ENCODE data around the gene KRT75. TPM values are rescaled to one million over a fixed set of nuclear protein-coding genes. Genes with fewer than 3 reads are reported as not detected.
"Not testable (repeated sequence)": the region's sequence is repeated elsewhere in the genome, so short reads cannot be mapped to it uniquely, and the experiment has no call there.

The KRT75 gene
- total RNA-seq, 1 experiment from 2014 or later, result not detected

GRCh38 chr12:52458861-52459260 lies 24.7 kb upstream of the KRT75 start:
- no peaks in the 10 kb centered on the region for H3K4me1 ChIP-seq (ENCODE audit: low read length)
- H2AFZ ChIP-seq (ENCODE audit: low read length), result no peak overlapping the region
- H3K9me2 ChIP-seq (replicated peaks; ENCODE audit: insufficient read depth, low read length), result no peaks in the 10 kb centered on the region
- no peak for DNase-seq
- H3K36me3 ChIP-seq (ENCODE audit: insufficient read depth, low read length), result no peaks in the 10 kb centered on the region
- H3K27ac ChIP-seq (ENCODE audit: low read length), result no peak overlapping the region
- no peaks in the 10 kb centered on the region for H4K20me1 ChIP-seq (ENCODE audit: insufficient read depth, low read depth, low read length)
- no peak overlapping the region for H3K9ac ChIP-seq (ENCODE audit: low read length)
- no peak overlapping the region for H3K4me2 ChIP-seq (ENCODE audit: low read depth, low read length, poor library complexity, severe bottlenecking)
- H3K4me3 ChIP-seq (ENCODE audit: low read length), result no peak overlapping the region
- no peaks in the 10 kb centered on the region for H3K27me3 ChIP-seq (ENCODE audit: low read length)
- no peaks in the 10 kb centered on the region for H3K9me3 ChIP-seq (ENCODE audit: low read length)
- H3K79me2 ChIP-seq (ENCODE audit: low read length), result no peaks in the 10 kb centered on the region

DNA sequence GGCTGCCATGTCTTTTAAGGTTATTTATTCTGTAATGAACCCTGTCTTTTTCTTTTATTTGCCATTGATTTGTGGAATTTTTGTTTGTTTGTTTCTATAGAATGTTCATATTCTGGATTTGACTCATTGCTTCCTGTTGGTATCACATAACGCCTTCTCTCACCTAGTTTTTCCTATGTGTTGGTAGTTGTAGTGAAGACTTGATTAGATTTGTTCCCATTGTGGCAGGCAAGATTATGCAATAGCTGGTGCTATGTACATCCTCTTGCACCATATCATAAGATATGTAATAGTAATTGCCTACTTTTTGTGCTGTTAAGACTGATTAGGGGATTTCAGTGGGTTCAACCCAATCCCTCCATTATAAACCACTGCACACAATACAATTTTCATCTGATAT lies 21.6 kb upstream of the KRT75 start:
- no peak for DNase-seq
- no peak overlapping the region for H3K9ac ChIP-seq (ENCODE audit: low read length)
- no peaks in the 10 kb centered on the region for H3K27me3 ChIP-seq (ENCODE audit: low read length)
- H3K4me2 ChIP-seq (ENCODE audit: low read depth, low read length, poor library complexity, severe bottlenecking), result no peak overlapping the region
- no peaks in the 10 kb centered on the region for H4K20me1 ChIP-seq (ENCODE audit: insufficient read depth, low read depth, low read length)
- no peaks in the 10 kb centered on the region for H3K79me2 ChIP-seq (ENCODE audit: low read length)
- H3K9me2 ChIP-seq (replicated peaks; ENCODE audit: insufficient read depth, low read length), result no peaks in the 10 kb centered on the region
- H3K4me3 ChIP-seq (ENCODE audit: low read length), result no peak overlapping the region
- no peaks in the 10 kb centered on the region for H3K4me1 ChIP-seq (ENCODE audit: low read length)
- no peak overlapping the region for H2AFZ ChIP-seq (ENCODE audit: low read length)
- no peaks in the 10 kb centered on the region for H3K36me3 ChIP-seq (ENCODE audit: insufficient read depth, low read length)
- H3K9me3 ChIP-seq (ENCODE audit: low read length), result no peaks in the 10 kb centered on the region
- no peak overlapping the region for H3K27ac ChIP-seq (ENCODE audit: low read length)

DNA sequence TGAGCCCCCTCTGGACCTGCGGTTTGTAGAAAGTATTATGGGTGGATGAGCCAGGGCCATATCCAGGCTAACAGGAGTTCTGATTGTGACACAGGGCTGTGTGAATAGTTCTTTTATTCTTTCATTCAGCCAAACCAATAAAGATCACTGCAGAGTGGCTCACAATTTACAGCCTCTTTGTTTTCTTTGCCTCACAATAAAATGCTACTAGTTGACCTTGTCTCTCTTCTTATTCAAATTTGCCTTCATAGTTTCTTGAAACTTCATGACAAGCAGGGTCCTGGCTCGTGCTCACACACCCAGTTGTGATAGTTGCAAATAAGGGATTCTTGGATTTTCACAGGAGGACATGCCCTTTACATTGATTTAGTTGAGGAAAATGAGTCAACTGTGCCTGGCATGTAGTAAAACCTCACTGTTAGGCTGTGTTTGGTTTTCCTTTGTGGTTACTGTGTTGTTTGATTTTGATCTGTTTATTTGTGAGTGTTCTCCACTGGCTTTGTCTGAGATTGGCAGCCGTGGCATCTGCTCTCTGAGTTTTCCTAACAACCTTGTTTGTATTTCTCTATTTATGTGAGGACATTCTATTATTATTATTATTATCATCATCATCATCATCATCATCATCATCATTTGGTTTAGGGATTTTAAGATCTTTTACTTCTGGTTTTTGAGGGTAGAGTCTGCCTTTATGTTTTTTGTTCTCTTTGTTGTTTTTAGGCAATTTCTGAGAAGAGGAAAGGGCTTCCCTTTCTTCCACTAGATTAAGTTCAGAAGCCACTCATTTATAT lies 20.4 kb upstream of the KRT75 start:
- no peaks in the 10 kb centered on the region for H3K27me3 ChIP-seq (ENCODE audit: low read length)
- no peak for DNase-seq
- no peak overlapping the region for H3K4me3 ChIP-seq (ENCODE audit: low read length)
- no peaks in the 10 kb centered on the region for H3K4me1 ChIP-seq (ENCODE audit: low read length)
- H4K20me1 ChIP-seq (ENCODE audit: insufficient read depth, low read depth, low read length), result no peaks in the 10 kb centered on the region
- H3K79me2 ChIP-seq (ENCODE audit: low read length), result no peaks in the 10 kb centered on the region
- no peaks in the 10 kb centered on the region for H3K36me3 ChIP-seq (ENCODE audit: insufficient read depth, low read length)
- no peaks in the 10 kb centered on the region for H3K9me2 ChIP-seq (replicated peaks; ENCODE audit: insufficient read depth, low read length)
- no peak overlapping the region for H3K4me2 ChIP-seq (ENCODE audit: low read depth, low read length, poor library complexity, severe bottlenecking)
- H2AFZ ChIP-seq (ENCODE audit: low read length), result no peak overlapping the region
- H3K27ac ChIP-seq (ENCODE audit: low read length), result no peak overlapping the region
- no peaks in the 10 kb centered on the region for H3K9me3 ChIP-seq (ENCODE audit: low read length)
- H3K9ac ChIP-seq (ENCODE audit: low read length), result no peak overlapping the region

DNA sequence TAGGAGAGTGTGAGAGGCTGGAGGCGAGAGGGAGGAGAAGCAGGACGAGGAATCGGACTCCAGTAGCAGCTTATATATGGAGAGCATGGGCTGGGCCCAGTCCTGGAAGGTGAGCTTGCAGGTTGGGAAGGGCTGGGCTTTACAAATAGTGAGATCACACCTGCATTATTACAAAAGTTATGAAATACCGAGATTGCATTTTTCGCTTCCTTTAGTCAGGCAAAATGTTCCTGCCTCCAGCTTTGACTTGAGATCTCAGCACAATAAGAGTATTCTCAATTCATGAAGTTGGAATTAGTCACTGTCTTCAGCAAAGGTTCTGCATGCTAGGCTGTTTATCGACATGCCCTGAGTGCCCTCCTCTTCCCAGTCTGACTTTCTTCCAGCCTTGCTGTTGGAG lies 17.9 kb upstream of the KRT75 start, which contains the start of gene KRT6B:
KRT6B (minus strand) TSS at position 46 of the 400 bp plus-strand sequence. CDS start 68 bp downstream, outside the sequence.
- Histone ChIP-seq H2AFZ (ENCODE audit: low read length) (no peak within 1 kb of the TSS), H3K79me2 (ENCODE audit: low read length) (no peaks in the 10 kb centered on the region), H3K4me2 (ENCODE audit: low read depth, low read length, poor library complexity, severe bottlenecking) (no peak within 1 kb of the TSS), H3K27me3 (ENCODE audit: low read length) (no peaks in the 10 kb centered on the region), H3K27ac (ENCODE audit: low read length) (no peak within 1 kb of the TSS), H3K36me3 (ENCODE audit: insufficient read depth, low read length) (no peaks in the 10 kb centered on the region), H3K9ac (ENCODE audit: low read length) (no peak within 1 kb of the TSS), H3K9me3 (ENCODE audit: low read length) (no peaks in the 10 kb centered on the region), H4K20me1 (ENCODE audit: insufficient read depth, low read depth, low read length) (no peaks in the 10 kb centered on the region), H3K9me2 (replicated peaks; ENCODE audit: insufficient read depth, low read length) (no peaks in the 10 kb centered on the region), H3K4me1 (ENCODE audit: low read length) (no peaks in the 10 kb centered on the region), H3K4me3 (ENCODE audit: low read length) (no peak within 1 kb of the TSS)
- DNase-seq, result no peak

DNA sequence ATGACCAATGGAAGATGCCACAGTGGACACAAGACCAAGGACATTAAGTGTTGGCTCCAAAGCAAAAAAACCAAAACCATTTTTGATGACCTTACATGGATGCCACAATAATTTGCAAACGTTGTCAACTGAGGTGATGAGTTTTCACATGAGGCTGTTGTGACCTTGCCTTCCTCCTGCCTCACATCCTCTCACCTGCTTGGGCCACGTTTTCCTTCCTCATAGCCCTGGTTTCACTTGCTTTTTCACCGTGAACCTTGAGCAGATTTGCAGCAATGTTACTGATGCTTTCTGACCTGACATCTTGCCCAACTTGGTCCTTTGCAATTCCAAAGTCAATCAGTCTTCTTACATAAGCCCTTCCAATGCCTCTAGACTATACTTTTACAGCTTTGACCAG lies 14.1 kb upstream of the KRT75 start:
- Histone ChIP-seq H3K9ac (ENCODE audit: low read length) (no peak overlapping the region), H3K4me1 (ENCODE audit: low read length) (no peaks in the 10 kb centered on the region), H3K27ac (ENCODE audit: low read length) (no peak overlapping the region), H3K4me3 (ENCODE audit: low read length) (no peak overlapping the region), H3K36me3 (ENCODE audit: insufficient read depth, low read length) (no peaks in the 10 kb centered on the region), H4K20me1 (ENCODE audit: insufficient read depth, low read depth, low read length) (no peaks in the 10 kb centered on the region), H3K9me2 (replicated peaks; ENCODE audit: insufficient read depth, low read length) (no peaks in the 10 kb centered on the region), H3K4me2 (ENCODE audit: low read depth, low read length, poor library complexity, severe bottlenecking) (no peak overlapping the region), H3K79me2 (ENCODE audit: low read length) (no peaks in the 10 kb centered on the region), H3K9me3 (ENCODE audit: low read length) (no peaks in the 10 kb centered on the region), H2AFZ (ENCODE audit: low read length) (no peak overlapping the region), H3K27me3 (ENCODE audit: low read length) (no peaks in the 10 kb centered on the region)
- DNase-seq, result no peak

GRCh38 chr12:52447196-52447595 lies 13.0 kb upstream of the KRT75 start:
- not testable (repeated sequence) for DNase-seq; H3K4me2 ChIP-seq (ENCODE audit: low read depth, low read length, poor library complexity, severe bottlenecking); H3K36me3 ChIP-seq (ENCODE audit: insufficient read depth, low read length); H3K4me1 ChIP-seq (ENCODE audit: low read length); H3K27me3 ChIP-seq (ENCODE audit: low read length); H3K79me2 ChIP-seq (ENCODE audit: low read length); H3K4me3 ChIP-seq (ENCODE audit: low read length); H3K9ac ChIP-seq (ENCODE audit: low read length); H3K27ac ChIP-seq (ENCODE audit: low read length); H3K9me3 ChIP-seq (ENCODE audit: low read length); H4K20me1 ChIP-seq (ENCODE audit: insufficient read depth, low read depth, low read length); H2AFZ ChIP-seq (ENCODE audit: low read length); H3K9me2 ChIP-seq (replicated peaks; ENCODE audit: insufficient read depth, low read length)

GRCh38 chr12:52446367-52447045 lies 12.3 kb upstream of the KRT75 start:
- Histone ChIP-seq H3K9ac (ENCODE audit: low read length) (no peak overlapping the region), H3K4me2 (ENCODE audit: low read depth, low read length, poor library complexity, severe bottlenecking) (no peak overlapping the region), H3K4me1 (ENCODE audit: low read length) (no peaks in the 10 kb centered on the region), H3K36me3 (ENCODE audit: insufficient read depth, low read length) (no peaks in the 10 kb centered on the region), H3K27ac (ENCODE audit: low read length) (no peak overlapping the region), H2AFZ (ENCODE audit: low read length) (no peak overlapping the region), H3K9me3 (ENCODE audit: low read length) (no peaks in the 10 kb centered on the region), H3K4me3 (ENCODE audit: low read length) (no peak overlapping the region), H4K20me1 (ENCODE audit: insufficient read depth, low read depth, low read length) (no peaks in the 10 kb centered on the region), H3K9me2 (replicated peaks; ENCODE audit: insufficient read depth, low read length) (no peaks in the 10 kb centered on the region), H3K27me3 (ENCODE audit: low read length) (no peaks in the 10 kb centered on the region), H3K79me2 (ENCODE audit: low read length) (no peaks in the 10 kb centered on the region)
- no peak for DNase-seq

DNA sequence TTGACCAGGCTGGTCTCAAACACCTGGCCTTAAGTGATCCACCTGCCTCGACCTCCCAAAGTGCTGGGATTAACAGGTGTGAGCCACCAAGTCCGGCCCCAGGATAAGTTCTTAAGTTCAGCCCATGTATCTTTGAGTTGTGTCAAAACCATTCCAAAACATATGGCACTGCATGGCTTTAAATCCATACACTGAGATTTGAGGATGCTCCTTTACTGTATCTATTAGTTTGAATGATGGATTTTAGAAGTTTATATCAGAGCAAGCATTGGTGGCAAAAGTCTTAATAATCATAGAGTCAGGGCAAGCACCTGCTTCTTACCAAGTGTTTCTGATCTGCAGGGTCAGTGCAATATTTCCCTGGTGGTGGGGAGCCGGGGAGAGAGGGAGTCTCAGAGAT lies 11.7 kb upstream of the KRT75 start:
- H2AFZ ChIP-seq (ENCODE audit: low read length), result no peak overlapping the region
- H3K9me2 ChIP-seq (replicated peaks; ENCODE audit: insufficient read depth, low read length), result no peaks in the 10 kb centered on the region
- no peaks in the 10 kb centered on the region for H3K27me3 ChIP-seq (ENCODE audit: low read length)
- no peaks in the 10 kb centered on the region for H4K20me1 ChIP-seq (ENCODE audit: insufficient read depth, low read depth, low read length)
- no peaks in the 10 kb centered on the region for H3K9me3 ChIP-seq (ENCODE audit: low read length)
- H3K79me2 ChIP-seq (ENCODE audit: low read length), result no peaks in the 10 kb centered on the region
- H3K4me1 ChIP-seq (ENCODE audit: low read length), result no peaks in the 10 kb centered on the region
- no peak overlapping the region for H3K4me3 ChIP-seq (ENCODE audit: low read length)
- H3K9ac ChIP-seq (ENCODE audit: low read length), result no peak overlapping the region
- DNase-seq, result no peak
- H3K4me2 ChIP-seq (ENCODE audit: low read depth, low read length, poor library complexity, severe bottlenecking), result no peak overlapping the region
- no peaks in the 10 kb centered on the region for H3K36me3 ChIP-seq (ENCODE audit: insufficient read depth, low read length)
- H3K27ac ChIP-seq (ENCODE audit: low read length), result no peak overlapping the region
